Keratinocyte (primary cell): ENCODE results near the gene RNH1. TPM values are rescaled to one million over a fixed set of nuclear protein-coding genes. Genes with fewer than 3 reads are reported as not detected.

Experiments used
- DNase-seq: peaks from one replicate; pipeline ENCODE4 v3.0.0-alpha.2; 2011; ENCODE audit warnings: low read depth, missing footprints, low spot score
- FAIRE-seq: peaks from 2 replicates; lab custom pipeline; 2011; peaks lifted over from hg19 to GRCh38; lab: Jason Lieb, UNC
- H2AFZ ChIP-seq: 2 replicates; pipeline ENCODE4 v1.6.0; 2012; ENCODE audit warnings: low read length, control low read depth, inconsistent platforms; ENCODE audit not compliant: control insufficient read depth
- H3K27ac ChIP-seq: 2 replicates; pipeline ENCODE4 v1.5.1; 2011; ENCODE audit warnings: low read length; ENCODE audit not compliant: control insufficient read depth, insufficient read depth
- H3K27me3 ChIP-seq: 3 replicates; pipeline ENCODE4 v1.6.0; 2011; ENCODE audit warnings: low read length; ENCODE audit not compliant: control insufficient read depth, insufficient read depth; ENCODE audit errors: extremely low read depth
- H3K36me3 ChIP-seq, 2 experiments: 2 replicates in 1 of 2; 3 replicates in 1 of 2; pipeline ENCODE4 v1.5.1; 2011; ENCODE audit warnings: low read length in 2 of 2, mild to moderate bottlenecking in 1 of 2; ENCODE audit not compliant: control insufficient read depth in 2 of 2, insufficient read depth in 2 of 2; ENCODE audit errors: extremely low read depth in 1 of 2
- H3K4me1 ChIP-seq: 3 replicates; pipeline ENCODE4 v1.5.1; 2011; ENCODE audit warnings: low read length; ENCODE audit not compliant: control insufficient read depth, insufficient read depth; ENCODE audit errors: extremely low read depth
- H3K4me2 ChIP-seq: 3 replicates; pipeline ENCODE4 v1.6.0; 2011; ENCODE audit warnings: low read depth, low read length; ENCODE audit not compliant: control insufficient read depth, insufficient read depth; ENCODE audit errors: extremely low read depth
- H3K4me3 ChIP-seq, 3 experiments: fragments of 200-600 bp in 1 of 3; sonication (generic) in 1 of 3; 2 replicates in 2 of 3; 3 replicates in 1 of 3; pipeline ENCODE4 v1.5.1; 2011 to 2016; ENCODE audit warnings: low read length in 3 of 3, mild to moderate bottlenecking in 3 of 3, control low read depth in 2 of 3, inconsistent platforms in 1 of 3, low read depth in 1 of 3, mixed read lengths in 1 of 3, mixed run types in 1 of 3, moderate library complexity in 1 of 3; ENCODE audit not compliant: control insufficient read depth in 2 of 3, insufficient read depth in 2 of 3; ENCODE audit errors: extremely low read depth in 1 of 3
- H3K79me2 ChIP-seq: 2 replicates; pipeline ENCODE4 v1.6.0; 2012; ENCODE audit warnings: low read length; ENCODE audit not compliant: control insufficient read depth, insufficient read depth
- H3K9ac ChIP-seq: 3 replicates; pipeline ENCODE4 v1.6.0; 2011; ENCODE audit warnings: low read length; ENCODE audit not compliant: control insufficient read depth, insufficient read depth; ENCODE audit errors: extremely low read depth
- H3K9me1 ChIP-seq: 3 replicates; pipeline ENCODE4 v1.6.0; 2011; ENCODE audit warnings: low read length; ENCODE audit not compliant: control insufficient read depth, insufficient read depth; ENCODE audit errors: extremely low read depth
- H3K9me3 ChIP-seq: 2 replicates; pipeline ENCODE4 v1.5.1; 2012; ENCODE audit warnings: low read depth, low read length; ENCODE audit not compliant: control insufficient read depth
- H4K20me1 ChIP-seq: 3 replicates; pipeline ENCODE4 v1.6.0; 2011; ENCODE audit warnings: low read length; ENCODE audit not compliant: control insufficient read depth, insufficient read depth; ENCODE audit errors: extremely low read depth
- CTCF ChIP-seq, 3 experiments: IDR thresholded peaks in 1 of 3; conservative IDR thresholded peaks in 1 of 3; optimal IDR thresholded peaks in 1 of 3; 2 replicates in 2 of 3; 3 replicates in 1 of 3; pipeline versions ENCODE3 to v1.5.1; 2011; ENCODE audit warnings: low read length in 3 of 3, mild to moderate bottlenecking in 3 of 3, moderate library complexity in 2 of 3, control low read depth in 1 of 3, inconsistent platforms in 1 of 3; ENCODE audit not compliant: insufficient read depth in 2 of 3; ENCODE audit errors: extremely low read depth in 1 of 3
- EZH2 ChIP-seq: IDR thresholded peaks from one replicate; pipeline ENCODE4 v1.6.1; 2012; ENCODE audit warnings: inconsistent platforms, mild to moderate bottlenecking, low read length, moderate library complexity
- dilution Hi-C: fragments of 300-500 bp; cut with MboI; formaldehyde crosslinking; loops from one replicate; pipeline ENCODE4 v1.7.0; 2020; ENCODE audit warnings: low sequenced_read_pairs; ENCODE audit not compliant: extremely low pct_ligation_motif_present
- polyA plus RNA-seq, 5 experiments: library from polyadenylated mRNA; depleted of rRNA in 3 of 5; stranded (reverse) in 3 of 5; stranded (forward) in 1 of 5; unstranded in 1 of 5; fragments of >200 nt; gene quantifications; 1 replicate in 1 of 5; 2 replicates in 3 of 5; 3 replicates in 1 of 5; pipeline versions ENCODE4 v1.2.1 to v1.2.3, GENCODE V29; 2011 to 2012; ENCODE audit warnings: missing spikeins in 2 of 5, low read depth in 1 of 5, low replicate concordance in 1 of 5

The RNH1 gene
- polyA plus RNA-seq, 1 donor (not counting 4 experiments of a cell fraction or from before 2014, with no cell fraction given): 92.0 TPM

DNA sequence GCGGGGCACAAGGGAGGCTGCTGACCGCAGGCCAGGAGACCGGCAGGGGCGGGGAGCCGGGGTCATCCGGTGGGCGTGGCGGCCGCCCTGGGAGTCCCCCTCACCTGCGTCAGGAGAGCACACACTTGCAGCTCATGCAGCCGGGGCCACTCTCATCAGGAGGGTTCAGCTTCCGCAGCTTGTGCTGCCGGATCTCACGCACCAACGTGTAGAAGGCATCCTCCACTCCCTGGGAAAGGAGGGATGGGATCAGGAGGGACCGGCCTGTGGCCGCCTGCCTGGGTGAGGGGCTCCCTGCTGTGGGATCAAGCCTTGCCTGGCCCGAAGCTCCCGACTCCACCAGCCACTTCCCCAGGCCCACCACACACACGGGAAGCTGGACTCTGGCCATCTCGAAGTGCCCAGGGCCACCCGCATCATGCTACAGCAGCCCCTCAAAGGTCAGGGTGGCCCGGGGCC is 25.5 kb upstream of the RNH1 start:
- no peak overlapping the region for H2AFZ ChIP-seq
- H3K27me3 ChIP-seq: no peaks in the 10 kb centered on the region
- peaks cover 31% of the 10 kb centered on the region for H3K79me2 ChIP-seq
- DNase-seq (no peak), FAIRE-seq (no peak)
- H3K9ac ChIP-seq: no peak overlapping the region
- TF ChIP-seq CTCF (optimal IDR thresholded peaks at IDR 0.05 in 1 of 3, IDR thresholded peaks at IDR 0.05 in 1 of 3, conservative IDR thresholded peaks at IDR 0.05 in 1 of 3; ENCODE audit: extremely low read depth in 1 of 3, insufficient read depth in 2 of 3, low read length in 3 of 3) (no peak), EZH2 (no peak)
- peaks cover 22% of the 10 kb centered on the region for H4K20me1 ChIP-seq
- H3K4me3 ChIP-seq: no peak overlapping the region
- dilution Hi-C loops: no loop called here
- no peak overlapping the region for H3K27ac ChIP-seq
- H3K4me2 ChIP-seq: no peak overlapping the region
- H3K9me3 ChIP-seq: no peaks in the 10 kb centered on the region
- peaks cover 22% of the 10 kb centered on the region for H3K4me1 ChIP-seq
- no peaks in the 10 kb centered on the region for H3K9me1 ChIP-seq
- peaks cover 17 to 27% of the 10 kb centered on the region in 2 experiments for H3K36me3 ChIP-seq

GRCh38 chr11:531919-532526 is 25.0 kb upstream of the RNH1 start:
- H3K27me3 ChIP-seq: no peaks in the 10 kb centered on the region
- H3K9me3 ChIP-seq: no peaks in the 10 kb centered on the region
- H3K36me3 ChIP-seq: peaks cover 17 to 27% of the 10 kb centered on the region in 2 experiments
- FAIRE-seq (no peak), DNase-seq (no peak)
- no peak overlapping the region for H3K9ac ChIP-seq
- dilution Hi-C loops: no loop called here
- H2AFZ ChIP-seq: no peak overlapping the region
- no peak overlapping the region for H3K27ac ChIP-seq
- peaks cover 22% of the 10 kb centered on the region for H4K20me1 ChIP-seq
- TF ChIP-seq EZH2: no peak
- no peak for TF ChIP-seq CTCF (optimal IDR thresholded peaks at IDR 0.05 in 1 of 3, IDR thresholded peaks at IDR 0.05 in 1 of 3, conservative IDR thresholded peaks at IDR 0.05 in 1 of 3; ENCODE audit: extremely low read depth in 1 of 3, insufficient read depth in 2 of 3, low read length in 3 of 3)
- H3K79me2 ChIP-seq: peaks cover 31% of the 10 kb centered on the region
- H3K4me2 ChIP-seq: no peak overlapping the region
- H3K4me1 ChIP-seq: peaks cover 19% of the 10 kb centered on the region
- H3K9me1 ChIP-seq: no peaks in the 10 kb centered on the region
- H3K4me3 ChIP-seq: no peak overlapping the region
